Islet of Langerhans (tissue), 1 donor: ENCODE data around the gene POLR1B.
"Not testable (repeated sequence)": the region's sequence is repeated elsewhere in the genome, so short reads cannot be mapped to it uniquely, and the experiment has no call there.

Source experiments
- FAIRE-seq: peaks from one replicate; lab custom pipeline; 2011; peaks lifted over from hg19 to GRCh38; lab: Jason Lieb, UNC

The POLR1B gene, protein sequence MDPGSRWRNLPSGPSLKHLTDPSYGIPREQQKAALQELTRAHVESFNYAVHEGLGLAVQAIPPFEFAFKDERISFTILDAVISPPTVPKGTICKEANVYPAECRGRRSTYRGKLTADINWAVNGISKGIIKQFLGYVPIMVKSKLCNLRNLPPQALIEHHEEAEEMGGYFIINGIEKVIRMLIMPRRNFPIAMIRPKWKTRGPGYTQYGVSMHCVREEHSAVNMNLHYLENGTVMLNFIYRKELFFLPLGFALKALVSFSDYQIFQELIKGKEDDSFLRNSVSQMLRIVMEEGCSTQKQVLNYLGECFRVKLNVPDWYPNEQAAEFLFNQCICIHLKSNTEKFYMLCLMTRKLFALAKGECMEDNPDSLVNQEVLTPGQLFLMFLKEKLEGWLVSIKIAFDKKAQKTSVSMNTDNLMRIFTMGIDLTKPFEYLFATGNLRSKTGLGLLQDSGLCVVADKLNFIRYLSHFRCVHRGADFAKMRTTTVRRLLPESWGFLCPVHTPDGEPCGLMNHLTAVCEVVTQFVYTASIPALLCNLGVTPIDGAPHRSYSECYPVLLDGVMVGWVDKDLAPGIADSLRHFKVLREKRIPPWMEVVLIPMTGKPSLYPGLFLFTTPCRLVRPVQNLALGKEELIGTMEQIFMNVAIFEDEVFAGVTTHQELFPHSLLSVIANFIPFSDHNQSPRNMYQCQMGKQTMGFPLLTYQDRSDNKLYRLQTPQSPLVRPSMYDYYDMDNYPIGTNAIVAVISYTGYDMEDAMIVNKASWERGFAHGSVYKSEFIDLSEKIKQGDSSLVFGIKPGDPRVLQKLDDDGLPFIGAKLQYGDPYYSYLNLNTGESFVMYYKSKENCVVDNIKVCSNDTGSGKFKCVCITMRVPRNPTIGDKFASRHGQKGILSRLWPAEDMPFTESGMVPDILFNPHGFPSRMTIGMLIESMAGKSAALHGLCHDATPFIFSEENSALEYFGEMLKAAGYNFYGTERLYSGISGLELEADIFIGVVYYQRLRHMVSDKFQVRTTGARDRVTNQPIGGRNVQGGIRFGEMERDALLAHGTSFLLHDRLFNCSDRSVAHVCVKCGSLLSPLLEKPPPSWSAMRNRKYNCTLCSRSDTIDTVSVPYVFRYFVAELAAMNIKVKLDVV

GRCh38 chr2:112542123-112542983 lies at the start of gene POLR1B:
TSS of gene POLR1B (plus strand) at chr2:112542465. CDS start at chr2:112542495, 30 bp downstream.
- FAIRE-seq, result no peak

GRCh38 chr2:112493048-112493447 lies 49.2 kb upstream of the POLR1B start:
- no peak for FAIRE-seq

- FAIRE-seq, result no peak
These were observed 48.2 kb upstream of the POLR1B start for GRCh38 chr2:112493858-112494648.

DNA sequence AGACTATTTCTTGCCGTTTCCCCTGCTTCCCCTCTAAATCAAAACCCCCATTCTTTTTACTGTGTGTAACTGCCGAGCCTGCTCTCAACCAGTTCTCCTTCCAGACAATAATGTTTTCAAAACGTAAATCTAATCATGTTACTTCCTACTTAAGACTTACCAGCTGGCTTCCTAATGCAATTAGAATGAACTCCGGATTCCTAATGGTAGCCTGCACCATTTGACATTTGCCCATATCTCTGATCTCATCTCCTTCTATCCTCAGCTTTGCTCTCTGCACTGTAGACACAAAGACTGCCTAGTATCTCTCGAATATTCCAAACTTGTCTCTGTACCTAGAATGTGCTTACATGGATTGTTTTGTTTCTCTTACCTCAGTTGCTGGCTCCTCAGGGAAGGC lies 47.4 kb upstream of the POLR1B start:
- no peak for FAIRE-seq

- not testable (repeated sequence) for FAIRE-seq
These were observed 46.4 kb upstream of the POLR1B start for GRCh38 chr2:112495878-112496277.

- FAIRE-seq, result not testable (repeated sequence)
These were observed 41.3 kb upstream of the POLR1B start for GRCh38 chr2:112500850-112501484.

GRCh38 chr2:112509239-112509998 lies 32.8 kb upstream of the POLR1B start:
- FAIRE-seq, result not testable (repeated sequence)

DNA sequence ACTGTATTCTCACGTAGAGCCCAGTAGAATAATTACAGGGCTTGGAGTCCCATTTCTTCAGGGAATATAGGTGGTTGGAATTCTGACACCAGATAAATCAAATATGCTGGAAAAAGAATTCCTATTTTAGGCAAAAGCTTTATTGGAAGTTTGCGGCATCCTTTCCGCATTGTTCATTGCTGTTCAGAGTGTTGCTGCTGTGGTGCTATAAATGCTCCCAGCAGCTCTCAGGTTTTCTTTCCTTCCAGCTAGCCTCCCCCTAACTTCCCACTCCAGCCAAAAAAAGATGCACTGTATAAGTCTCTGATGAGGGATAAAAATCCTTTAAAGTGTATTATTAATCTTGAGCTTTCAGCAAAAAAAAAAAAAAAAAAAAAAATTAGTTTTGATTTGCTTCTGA lies 25.5 kb upstream of the POLR1B start:
- FAIRE-seq, result no peak

DNA sequence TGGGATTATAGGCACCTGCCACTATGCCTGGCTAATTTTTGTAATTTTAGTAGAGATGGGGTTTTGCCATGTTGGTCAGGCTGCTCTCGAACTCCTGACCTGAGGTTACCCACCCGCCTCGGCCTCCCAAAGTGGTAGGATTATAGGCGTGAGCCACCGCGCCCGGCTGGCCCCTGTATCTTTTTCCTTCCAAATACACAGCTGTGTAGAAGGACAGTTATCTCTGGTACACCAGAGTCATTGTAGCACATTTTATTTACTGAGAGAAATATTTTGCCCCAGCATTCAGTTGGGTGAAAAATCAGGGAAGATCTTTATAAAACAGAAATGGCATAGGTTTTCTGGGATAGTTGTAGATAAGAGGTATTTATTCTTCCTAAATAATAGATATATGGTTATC lies 23.5 kb upstream of the POLR1B start:
- FAIRE-seq, result no peak

DNA sequence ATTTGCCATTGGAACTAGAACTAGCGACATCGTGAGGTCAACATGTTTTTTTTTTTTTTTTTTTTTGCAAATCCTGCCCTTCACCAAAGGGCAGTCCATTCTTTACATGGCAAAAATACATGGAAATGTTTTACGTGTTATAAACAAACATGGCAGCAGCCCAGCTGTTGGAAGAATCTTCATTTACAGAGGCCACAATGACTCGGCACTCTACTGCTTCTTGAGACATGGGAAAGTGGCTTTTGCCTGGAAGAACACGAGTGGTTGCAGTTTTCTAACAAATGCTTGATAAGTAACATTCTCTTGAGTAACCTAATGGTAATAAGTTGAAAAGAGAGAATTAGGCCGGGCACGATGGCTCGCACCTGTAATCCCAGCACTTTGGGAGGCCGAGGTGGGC lies 22.8 kb upstream of the POLR1B start:
- FAIRE-seq, result no peak

- FAIRE-seq, result no peak
These were observed 22.0 kb upstream of the POLR1B start for GRCh38 chr2:112520234-112520783.

- FAIRE-seq, result no peak
These were observed 18.9 kb upstream of the POLR1B start for GRCh38 chr2:112523291-112523777.

DNA sequence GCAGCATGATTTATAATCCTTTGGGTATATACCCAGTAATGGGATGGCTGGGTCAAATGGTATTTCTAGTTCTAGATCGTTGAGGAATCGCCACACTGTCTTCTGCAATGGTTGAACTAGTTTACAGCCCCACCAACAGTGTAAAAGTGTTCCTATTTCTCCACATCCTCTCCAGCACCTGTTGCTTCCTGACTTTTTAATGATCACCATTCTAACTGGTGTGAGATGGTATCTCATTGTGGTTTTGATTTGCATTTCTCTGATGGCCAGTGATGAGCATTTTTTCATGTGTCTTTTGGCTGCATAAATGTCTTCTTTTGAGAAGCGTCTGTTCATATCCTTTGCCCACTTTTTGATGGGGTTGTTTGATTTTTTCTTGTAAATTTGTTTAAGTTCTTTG lies 18.0 kb upstream of the POLR1B start:
- not testable (repeated sequence) for FAIRE-seq

GRCh38 chr2:112528541-112528940 lies 13.7 kb upstream of the POLR1B start:
- FAIRE-seq, result no peak

GRCh38 chr2:112529757-112530156 lies 12.5 kb upstream of the POLR1B start:
- FAIRE-seq, result no peak

GRCh38 chr2:112530728-112531127 lies 11.5 kb upstream of the POLR1B start:
- no peak for FAIRE-seq

- no peak for FAIRE-seq
These were observed 7.4 kb upstream of the POLR1B start for GRCh38 chr2:112534826-112535225.

GRCh38 chr2:112536665-112537064 lies 5.6 kb upstream of the POLR1B start:
- FAIRE-seq, result not testable (repeated sequence)

GRCh38 chr2:112539306-112539705 lies 3.0 kb upstream of the POLR1B start:
- FAIRE-seq, result no peak
